Stimulated activated CD4-positive, alpha-beta T cell treated with anti-CD3 and anti-CD28 coated beads, Interleukin-2, amount 100 ng/mL, for 4 hours (primary cell): Measurements from ENCODE around the gene NSG1.
"Not testable (repeated sequence)": the region's sequence is repeated elsewhere in the genome, so short reads cannot be mapped to it uniquely, and the experiment has no call there.

Experiments used
- DNase-seq: peaks from one replicate; pipeline ENCODE4 v3.0.0-alpha.2; 2020; ENCODE audit warnings: low read depth

The NSG1 gene

DNA sequence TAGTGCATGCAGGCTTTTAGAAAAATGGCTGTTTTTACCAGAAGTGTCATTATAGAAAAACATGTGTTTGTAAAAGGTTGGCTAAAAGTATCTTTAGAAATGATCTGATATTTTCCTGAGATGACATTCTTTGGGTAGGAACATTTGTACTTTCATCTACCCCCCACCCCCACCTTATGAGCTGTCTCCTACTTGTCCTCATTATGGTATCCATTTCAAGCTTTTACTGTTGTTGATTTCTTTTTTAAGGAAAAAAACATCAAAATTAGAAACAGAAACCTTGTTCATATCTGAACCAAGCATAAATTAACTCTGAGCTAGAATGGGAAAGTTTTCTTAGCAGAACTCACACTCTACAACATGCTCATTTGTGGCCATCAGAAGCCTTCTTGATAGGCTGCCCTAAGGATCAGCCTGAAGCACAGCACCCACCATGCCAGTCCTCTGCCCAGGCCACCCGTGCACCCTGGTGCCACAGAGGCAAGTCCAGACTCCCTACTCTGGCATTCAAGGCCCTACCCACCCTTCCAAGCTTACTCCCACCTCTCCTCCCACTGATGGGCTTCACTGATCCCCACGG is 49.4 kb downstream of the NSG1 start:
- DNase-seq, result no peak

DNA sequence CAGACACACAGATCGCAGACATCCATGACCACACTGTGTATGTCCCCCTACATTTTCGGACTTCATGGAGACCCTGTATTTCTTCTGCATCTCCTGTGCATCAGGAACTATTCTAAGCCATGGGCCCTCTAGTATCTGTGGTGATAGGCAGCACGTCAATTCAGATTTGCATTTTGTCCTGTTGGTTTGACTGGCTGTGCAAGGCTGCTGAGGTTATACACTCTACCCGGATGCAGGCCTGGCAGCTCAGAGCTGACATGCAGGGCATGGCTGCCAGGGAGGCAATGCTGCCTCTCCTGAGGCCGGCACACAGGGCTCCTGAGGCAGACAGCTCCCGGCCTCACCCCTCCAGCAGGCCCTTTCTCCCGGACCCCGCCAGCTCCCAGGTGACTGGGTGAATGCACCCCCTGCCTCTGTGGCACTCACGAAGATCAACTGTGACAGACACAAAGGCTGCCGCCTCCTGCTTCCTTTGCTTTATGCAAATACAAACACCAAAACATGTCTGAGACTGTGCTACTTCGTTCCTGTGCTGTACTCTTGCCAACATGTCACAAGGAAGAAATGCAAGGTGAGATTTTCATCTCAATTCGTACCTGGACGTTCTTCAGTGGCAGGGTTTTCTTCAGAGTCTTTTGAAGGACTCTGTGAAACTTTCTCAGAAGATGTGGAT is 51.0 kb downstream of the NSG1 start:
- no peak for DNase-seq

DNA sequence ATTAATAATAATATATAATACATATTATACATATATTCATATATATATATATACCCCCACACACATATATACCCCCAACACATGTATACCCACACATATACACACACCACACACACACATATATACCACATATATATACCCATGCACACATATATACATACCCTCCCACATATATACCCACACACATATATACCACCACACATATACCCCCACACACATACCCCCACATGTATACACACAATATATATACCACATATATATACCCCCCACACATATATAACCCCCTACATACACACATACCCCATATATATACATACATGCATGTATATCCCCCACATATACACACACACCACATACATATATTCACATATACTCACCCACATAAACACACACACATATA is 52.0 kb downstream of the NSG1 start:
- no peak for DNase-seq

DNA sequence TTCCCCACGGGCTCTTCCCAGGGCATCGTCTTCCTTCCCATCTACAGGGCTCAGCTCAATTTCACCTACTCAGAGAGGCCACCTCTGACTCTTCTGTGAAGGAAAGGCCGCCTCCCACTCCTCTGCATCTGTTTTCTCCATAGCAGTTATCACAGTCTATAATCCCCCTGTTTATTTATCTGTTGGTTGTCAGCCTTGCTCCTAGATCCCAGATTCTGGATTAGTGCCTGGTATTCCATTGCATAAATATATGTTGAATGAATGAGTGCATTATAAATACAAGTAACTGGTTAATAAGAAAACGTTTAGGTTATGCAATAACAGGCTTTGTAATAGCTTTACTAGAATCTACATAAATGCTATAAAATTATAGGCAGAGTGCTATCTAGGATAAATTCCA is 52.9 kb downstream of the NSG1 start:
- DNase-seq, result no peak

DNA sequence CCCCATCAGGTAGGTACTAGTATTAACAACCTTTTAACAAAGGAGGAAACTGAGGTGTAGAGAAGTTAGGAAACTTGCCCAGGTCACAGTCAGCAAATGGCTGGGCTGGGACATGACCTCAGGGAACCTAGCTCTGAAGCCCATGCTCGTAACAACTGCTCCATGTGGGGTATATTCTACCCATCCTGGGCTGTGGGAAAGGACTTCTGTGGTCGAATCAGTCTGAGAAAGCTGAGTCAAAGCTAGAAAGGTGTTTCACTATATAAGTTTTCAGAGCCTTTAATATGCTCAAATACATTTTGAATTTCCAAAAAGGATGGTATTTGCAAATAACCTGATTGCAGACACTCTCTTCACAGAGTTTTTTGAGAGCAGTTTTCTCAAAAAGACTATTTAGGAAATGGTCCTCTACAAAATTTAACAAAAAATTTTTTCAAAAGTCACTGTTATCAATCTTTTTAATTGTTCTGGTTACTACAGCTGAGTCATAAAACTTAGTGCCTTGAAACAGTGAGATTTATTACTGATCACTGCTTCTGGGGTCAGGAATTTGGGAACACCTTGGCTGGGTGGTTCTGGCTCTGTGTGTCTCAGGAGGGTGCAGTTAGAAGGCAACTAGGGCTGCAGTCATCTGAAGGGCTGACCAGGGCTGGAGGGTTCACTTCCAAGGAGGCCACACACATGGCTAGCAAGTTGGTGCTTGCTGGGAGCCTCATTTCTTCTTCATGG is 53.6 kb downstream of the NSG1 start:
- DNase-seq, result no peak

GRCh38 chr4:4443821-4444220 is 56.9 kb downstream of the NSG1 start:
- no peak for DNase-seq

DNA sequence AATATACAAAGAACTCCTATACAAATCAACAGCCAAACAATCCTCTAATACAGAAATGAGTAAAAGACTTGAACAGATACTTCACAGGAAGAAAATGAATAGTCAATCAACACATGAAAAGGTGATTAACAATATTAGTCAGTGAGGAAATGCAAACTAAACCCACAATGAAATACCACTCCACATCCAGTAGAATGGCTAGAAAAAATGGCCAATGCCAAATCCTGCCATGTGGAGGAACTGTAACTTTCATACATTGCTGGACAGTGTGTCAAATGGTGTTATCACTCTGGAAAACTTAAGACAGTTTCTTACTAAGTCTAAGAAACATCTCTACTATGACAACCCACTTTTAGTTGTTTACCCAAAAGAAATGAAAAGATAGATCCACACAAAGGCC is 59.5 kb downstream of the NSG1 start:
- no peak for DNase-seq

- no peak for DNase-seq
These were observed 68.4 kb downstream of the NSG1 start for GRCh38 chr4:4455210-4455865.

GRCh38 chr4:4456351-4456750 is 69.4 kb downstream of the NSG1 start:
- DNase-seq, result no peak

- DNase-seq, result no peak
These were observed 70.1 kb downstream of the NSG1 start for GRCh38 chr4:4456816-4457578.

GRCh38 chr4:4457803-4458553 is 71.1 kb downstream of the NSG1 start:
- DNase-seq, result no peak

DNA sequence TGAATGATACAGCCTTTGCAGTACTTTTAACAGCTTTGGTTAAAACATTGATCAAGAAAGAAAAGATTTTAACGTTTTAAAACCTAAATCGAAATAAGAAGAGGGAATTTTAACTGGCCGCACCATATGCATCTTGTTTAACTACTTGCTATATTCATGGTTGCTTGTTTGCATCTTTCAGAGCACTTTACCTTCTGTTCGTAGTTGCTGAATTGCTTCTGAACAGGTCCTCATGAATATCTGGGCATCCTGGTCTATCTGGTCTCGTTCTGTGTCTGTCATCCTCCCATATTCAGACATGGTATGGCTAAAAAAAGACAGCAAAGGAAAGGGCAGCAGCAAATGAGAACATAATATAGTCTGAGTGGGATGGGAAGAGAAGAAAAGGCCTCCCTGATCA is 72.3 kb downstream of the NSG1 start:
- DNase-seq, result no peak

- peak; percentile 1 for DNase-seq
These were observed 73.9 kb downstream of the NSG1 start for GRCh38 chr4:4460759-4461158.

DNA sequence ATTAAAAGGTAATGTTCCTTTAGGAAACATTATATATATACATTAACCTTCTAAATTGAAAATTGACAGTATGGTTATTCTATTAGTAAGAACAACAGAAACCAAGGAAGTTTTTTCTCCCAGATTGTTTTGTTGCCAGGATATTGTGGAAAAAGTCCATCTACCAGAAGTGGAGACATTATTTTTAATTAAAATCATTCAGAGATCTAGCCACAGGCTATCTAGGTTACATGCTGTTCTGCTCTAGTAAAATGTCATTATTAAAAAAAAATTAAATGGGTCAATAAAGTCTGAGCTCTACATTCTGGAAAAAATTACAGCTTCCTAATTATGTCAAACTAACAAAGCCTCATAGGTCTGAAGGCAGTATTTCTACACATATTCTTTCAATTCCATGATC is 74.3 kb downstream of the NSG1 start:
- DNase-seq, result no peak

DNA sequence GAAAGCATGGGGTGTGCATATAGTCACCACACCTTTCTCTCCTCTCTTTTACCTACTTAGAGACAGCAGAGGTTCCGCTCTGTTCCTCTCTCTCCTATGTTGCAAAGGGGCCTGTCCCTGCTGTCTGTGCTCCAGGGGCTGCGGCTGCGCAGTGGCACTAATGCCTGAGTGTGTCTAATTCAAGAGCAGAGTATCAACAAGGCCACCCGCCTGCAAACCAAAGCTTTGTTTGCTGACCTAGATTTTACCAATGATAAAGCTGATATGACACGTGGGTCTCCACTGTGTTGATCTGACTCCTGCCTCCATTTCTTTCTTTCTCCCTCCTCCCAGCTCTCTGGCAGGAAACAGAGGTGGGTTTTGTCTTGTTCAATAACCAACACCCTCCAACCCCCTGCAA is 74.9 kb downstream of the NSG1 start:
- DNase-seq, result peak; percentile 3

- no peak for DNase-seq
These were observed 76.1 kb downstream of the NSG1 start for GRCh38 chr4:4462970-4463369.

DNA sequence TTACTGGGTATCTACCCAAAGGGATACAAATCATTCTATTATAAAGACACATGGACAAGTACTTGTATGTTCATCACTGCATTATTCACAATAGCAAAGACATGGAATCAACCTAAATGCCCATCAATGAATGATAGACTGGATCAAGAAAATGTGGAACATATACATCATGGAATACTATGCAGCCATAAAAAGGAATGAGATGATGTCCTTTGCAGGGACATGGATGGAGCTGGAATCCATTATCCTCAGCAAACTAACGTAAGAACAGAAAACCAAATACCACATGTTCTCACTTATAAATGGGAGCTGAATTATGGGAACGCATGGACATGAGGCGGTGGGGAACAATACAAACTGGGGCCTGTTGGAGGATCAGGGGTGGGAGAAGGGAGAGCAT is 78.3 kb downstream of the NSG1 start:
- DNase-seq, result not testable (repeated sequence)
